Heart left ventricle (tissue), 13 donors: Measurements from ENCODE around the gene LCE2B.

Experiments
- POLR2A ChIP-seq, 2 donors: fragments of 450-650 bp; IDR thresholded peaks; one replicate each; pipeline ENCODE4 v1.6.1; 2017; ENCODE audit warnings: antibody characterized with exemption in 2 of 2, mild to moderate bottlenecking in 2 of 2, moderate library complexity in 2 of 2
- TF ChIP-seq, protein P1 (sequence below), 12 donors: fragments of 200-600 bp; sonication (generic) in 4 of 12; IDR thresholded peaks; one replicate each; pipeline versions ENCODE4 v1.5.0 to v1.8.0; 2018 to 2022; ENCODE audit warnings: antibody characterized with exemption in 12 of 12, mild to moderate bottlenecking in 5 of 12
- donor health status: ischemic (EF 13 %, LVEDD 7.1; RV severe dilation, severe dysfunction).
- donor health status: DM: no; HTN: yes; CAD: no.
- donor health status: DM: no; HTN: no; CAD: no.
- donor health status: ischemic (EF 25% LVEDD 6.9; RV normal size, moderate dysfunction).
- donor health status: ischemic (EF 25% LVEDD 5.7; RV mildly dilated, moderate dysfunction).
- donor health status: ischemic (EF 35%, LVEDD 5.7; RV mildly dilated, moderate dysfunction).
- donor health status: nonischemic (EF 11% LVEDD 7.7; RV severe dilation, severe dysfunction).
- donor health status: DM: yes; HTN: yes; CAD: no.
- donor health status: PGD.
- donor health status: ischemic (EF 29% LVEDD 5.4; RV normal size, mild dysfunction).
- donor health status: nonischemic (EF 23%, LVEDD 6.1; RV moderate dilation, normal function).

DNA sequence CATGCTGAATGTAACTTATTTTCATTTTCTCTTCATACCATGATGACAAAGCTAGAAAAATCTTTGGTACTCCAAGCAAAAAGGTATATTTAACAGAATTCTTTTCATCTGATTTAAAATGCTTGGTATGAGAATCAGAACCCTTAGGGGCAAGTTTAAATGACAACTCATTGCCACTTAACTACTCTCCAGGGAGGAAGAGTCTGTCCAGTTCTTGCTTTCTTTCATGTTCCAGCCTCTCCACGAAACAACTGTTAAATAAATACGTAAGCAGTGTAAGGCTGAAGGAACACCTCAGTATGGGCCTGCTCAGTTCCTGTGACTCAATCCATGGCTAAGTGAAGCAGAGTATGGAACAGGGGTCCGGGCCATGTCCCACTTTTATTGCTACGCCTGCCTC is 13.8 kb downstream of the LCE2B start:
- TF ChIP-seq, protein P1, sequence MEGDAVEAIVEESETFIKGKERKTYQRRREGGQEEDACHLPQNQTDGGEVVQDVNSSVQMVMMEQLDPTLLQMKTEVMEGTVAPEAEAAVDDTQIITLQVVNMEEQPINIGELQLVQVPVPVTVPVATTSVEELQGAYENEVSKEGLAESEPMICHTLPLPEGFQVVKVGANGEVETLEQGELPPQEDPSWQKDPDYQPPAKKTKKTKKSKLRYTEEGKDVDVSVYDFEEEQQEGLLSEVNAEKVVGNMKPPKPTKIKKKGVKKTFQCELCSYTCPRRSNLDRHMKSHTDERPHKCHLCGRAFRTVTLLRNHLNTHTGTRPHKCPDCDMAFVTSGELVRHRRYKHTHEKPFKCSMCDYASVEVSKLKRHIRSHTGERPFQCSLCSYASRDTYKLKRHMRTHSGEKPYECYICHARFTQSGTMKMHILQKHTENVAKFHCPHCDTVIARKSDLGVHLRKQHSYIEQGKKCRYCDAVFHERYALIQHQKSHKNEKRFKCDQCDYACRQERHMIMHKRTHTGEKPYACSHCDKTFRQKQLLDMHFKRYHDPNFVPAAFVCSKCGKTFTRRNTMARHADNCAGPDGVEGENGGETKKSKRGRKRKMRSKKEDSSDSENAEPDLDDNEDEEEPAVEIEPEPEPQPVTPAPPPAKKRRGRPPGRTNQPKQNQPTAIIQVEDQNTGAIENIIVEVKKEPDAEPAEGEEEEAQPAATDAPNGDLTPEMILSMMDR (IDR thresholded peaks at IDR 0.05) = no peak
- no peak for TF ChIP-seq POLR2A (IDR thresholded peaks at IDR 0.05)
